ENCODE measurements around the gene VIPR2.
"Not testable (repeated sequence)": the region's sequence is repeated elsewhere in the genome, so short reads cannot be mapped to it uniquely, and the experiment has no call there.

Gene VIPR2

GRCh38 chr7:159103382-159104187 lies 41.1 kb downstream of the VIPR2 start:
- no peak for DNase-seq

GRCh38 chr7:159102681-159103381 lies 41.8 kb downstream of the VIPR2 start:
- DNase-seq: no peak

DNA sequence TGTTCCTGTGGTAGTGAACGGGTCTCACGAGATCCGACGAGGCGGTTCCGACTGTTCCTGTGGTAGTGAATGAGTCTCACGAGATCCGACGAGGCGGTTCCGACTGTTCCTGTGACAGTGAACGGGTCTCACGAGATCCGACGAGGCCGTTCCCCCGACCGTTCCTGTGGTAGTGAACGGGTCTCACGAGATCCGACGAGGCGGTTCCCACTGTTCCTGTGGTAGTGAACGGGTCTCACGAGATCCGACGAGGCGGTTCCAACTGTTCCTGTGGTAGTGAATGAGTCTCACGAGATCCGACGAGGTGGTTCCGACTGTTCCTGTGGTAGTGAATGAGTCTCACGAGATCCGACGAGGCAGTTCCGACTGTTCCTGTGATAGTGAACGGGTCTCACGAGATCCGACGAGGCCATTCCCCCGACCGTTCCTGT lies 43.0 kb downstream of the VIPR2 start:
- not testable (repeated sequence) for DNase-seq

GRCh38 chr7:159101083-159101395 lies 43.6 kb downstream of the VIPR2 start:
- not testable (repeated sequence) for DNase-seq

- DNase-seq: not testable (repeated sequence)
Observed at GRCh38 chr7:159100281-159101082, 44.2 kb downstream of the VIPR2 start.

DNA sequence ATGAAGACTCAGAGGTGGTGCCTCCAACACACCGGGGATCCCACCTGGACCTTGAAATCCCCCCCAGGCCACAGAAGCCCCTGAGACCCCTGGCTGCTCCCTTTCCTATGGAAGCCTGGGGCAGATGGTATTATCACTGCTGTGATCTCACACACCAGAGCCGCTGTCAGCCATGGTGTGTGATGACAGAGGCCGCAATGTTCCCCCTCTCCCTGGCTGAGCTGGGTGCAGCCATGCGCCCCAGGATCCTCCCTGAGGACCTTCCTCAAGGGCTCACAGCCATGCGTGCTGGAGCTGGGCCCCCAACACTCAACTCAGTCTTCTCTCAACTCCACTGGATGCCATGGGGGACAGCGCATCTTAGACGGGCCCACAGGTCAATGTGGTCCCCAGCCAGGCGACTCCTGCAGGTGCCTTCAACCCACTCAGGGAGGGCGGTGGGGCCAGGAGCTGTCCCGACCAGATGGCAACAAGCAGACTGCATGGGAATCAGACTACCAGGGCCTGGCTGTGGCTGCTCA lies 44.9 kb downstream of the VIPR2 start:
- no peak for DNase-seq

DNA sequence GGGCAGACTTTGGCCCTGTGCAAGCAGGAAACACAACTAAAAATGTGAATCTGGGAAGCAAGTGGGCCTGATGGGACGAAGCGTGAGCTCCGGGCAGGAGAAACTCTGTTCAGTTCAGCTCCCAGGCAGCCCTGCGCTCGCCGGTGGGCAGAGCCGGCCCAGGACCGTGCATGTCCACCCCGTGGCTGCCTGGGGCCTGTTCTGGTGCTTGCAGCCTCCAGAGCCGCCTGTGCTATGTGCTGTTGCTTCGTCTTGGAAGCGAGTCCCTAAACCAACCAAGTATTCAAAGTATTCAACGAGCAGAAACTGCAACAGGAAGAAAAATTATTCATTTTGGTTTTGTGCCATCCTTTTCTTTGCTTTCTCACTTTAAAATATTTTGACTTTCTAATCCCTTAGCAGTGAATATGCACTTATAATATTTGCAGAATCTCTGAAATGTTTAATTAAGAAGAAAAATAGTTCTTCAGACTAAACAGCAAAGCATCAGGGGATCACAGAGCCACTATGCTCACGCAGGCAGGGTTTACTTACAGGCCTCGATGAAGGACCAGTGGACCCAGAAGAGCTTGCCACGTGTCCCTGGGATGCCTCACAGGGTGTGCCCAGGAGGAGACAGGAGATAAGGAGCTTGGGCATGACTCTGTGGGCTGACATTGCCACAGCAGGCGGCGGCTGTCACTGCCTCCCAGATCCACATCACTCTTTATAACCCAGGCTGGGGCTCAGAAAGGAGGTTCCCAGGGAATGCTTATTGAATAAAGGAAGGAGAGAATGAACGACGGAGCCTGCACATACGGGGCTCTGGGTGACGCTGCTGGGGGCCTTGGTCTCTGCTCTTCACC lies 45.6 kb downstream of the VIPR2 start:
- no peak for DNase-seq

DNA sequence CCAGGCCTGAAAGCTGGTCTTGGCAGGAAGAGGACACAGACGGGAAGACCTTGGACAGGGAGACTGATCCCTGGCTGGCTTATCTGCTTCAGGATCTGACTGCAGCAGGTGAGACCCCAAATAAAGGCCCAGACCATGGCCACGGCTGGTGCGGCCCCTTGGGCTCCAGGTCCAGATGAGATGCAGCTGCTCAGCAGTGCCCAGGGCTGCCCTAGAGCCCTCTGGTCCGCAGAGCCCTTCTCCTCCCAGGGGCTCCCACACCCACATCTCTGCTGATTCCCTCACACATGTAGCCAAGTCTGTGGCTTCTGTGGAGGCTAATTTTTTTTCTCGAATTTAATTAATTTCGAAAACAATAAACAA lies 46.3 kb downstream of the VIPR2 start:
- no peak for DNase-seq

DNA sequence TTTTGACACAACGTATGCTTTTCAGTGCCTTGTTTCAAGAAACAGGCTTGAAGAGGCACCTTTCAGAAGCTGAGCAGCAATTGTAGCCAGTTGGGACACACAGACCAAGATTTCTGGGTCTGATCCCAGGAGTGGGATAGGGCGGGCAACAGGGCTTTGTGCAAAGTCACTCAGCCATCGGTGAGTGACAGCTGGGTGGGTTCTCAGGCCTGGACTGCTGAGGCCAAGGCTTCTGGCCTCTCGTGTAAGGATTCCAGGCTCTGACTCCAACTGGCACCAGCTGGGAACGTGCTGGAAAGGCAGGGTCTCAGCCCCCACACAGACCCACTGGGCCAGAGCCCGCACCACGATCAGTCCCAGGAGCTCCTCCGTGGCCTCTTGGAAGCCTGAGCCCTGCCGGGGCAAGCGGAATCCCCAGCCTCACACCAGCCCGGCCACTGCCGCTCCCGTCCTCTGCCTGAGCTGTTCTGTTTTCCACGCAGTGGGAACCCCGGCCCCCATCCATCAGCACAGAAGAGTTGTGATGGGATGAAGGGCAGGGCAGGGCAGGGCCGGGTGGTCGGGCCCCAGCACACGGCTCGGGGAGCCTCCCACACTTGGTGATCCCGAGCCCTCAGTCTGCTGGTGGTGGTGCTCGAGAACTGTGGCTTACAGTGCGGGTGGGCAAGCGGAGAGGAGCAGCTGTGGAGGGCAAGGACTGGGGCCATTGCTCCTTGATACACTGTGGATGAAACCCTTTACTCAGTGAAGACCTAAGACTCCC lies 46.8 kb downstream of the VIPR2 start:
- DNase-seq: no peak

- DNase-seq: no peak
Observed at GRCh38 chr7:159096736-159097581, 47.7 kb downstream of the VIPR2 start.

- no peak for DNase-seq
Observed at GRCh38 chr7:159095979-159096411, 48.7 kb downstream of the VIPR2 start.

DNA sequence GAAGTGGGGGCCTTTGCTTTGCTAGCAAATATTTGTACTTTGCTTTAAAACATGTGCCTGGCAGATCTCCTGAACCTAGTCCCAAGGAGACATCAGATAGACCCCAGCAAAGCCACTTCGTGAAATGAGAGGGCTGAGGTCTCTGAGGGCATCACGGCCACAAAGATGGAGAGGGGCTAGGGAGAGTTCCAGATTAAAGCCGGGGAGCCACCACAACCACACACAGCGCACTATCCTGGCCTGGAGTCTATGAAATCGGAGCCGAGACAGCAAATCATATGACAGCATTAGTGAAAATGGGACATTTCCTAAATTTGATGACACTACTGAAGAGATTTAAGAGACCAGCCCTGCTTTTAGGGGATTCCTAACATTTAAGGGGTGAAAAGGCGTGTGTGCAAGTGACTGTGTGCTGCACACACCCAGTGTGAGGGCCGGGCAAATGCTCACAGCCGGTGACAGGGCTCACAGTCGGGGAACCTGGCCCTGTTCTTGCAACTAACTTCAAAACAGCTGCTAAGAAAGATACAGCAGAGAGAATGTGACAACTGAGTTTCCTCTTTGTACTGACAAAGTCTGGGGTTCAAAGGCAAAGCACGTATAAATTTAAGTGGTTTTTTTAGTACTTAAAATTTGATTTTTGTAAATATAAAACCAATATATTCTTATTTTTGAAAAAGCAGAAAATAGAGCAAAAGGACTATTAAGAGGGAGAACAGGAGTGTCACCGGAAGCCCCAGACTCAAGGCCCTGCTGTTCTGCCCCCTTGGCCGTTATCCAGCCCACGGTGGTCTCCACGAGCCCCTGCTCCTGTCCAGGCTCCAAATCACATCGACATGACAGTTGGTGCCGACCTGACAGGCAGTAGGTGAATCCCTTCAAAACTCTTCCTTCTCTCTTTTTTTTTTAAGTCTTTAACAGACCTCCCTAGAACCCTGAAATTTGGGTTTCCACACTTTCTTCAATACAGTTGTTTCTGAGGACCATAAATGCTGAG lies 49.5 kb downstream of the VIPR2 start:
- DNase-seq: no peak

- DNase-seq: no peak
Observed at GRCh38 chr7:159094023-159094740, 50.5 kb downstream of the VIPR2 start.

DNA sequence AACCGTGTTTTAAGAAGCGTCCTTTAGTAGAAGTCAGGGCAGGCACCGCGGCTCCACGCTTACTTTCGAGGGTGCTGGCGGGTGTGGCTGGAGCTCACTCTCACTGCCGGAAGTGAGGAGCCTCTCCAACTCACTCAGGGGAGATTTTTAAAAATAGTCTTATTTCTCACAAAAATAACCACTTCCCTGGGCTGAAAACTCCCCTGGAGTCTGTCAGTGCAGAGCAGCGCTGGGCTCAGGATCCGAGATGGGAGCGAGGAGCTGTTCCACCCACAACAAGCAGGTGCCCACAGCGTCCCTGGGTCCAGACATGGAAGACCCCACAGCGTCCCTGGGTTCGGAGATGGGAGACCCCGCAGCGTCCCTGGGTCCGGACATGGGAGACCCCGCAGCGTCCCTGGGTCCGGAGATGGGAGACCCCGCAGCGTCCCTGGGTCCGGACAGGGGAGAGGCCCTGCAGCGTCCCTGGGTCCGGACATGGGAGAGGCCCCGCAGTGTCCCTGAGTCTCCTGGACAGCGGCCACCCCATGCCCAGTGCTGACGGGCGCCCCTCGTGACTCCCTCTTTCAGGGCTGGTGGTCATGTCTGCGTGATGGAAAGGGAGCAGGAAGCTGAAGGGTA lies 51.2 kb downstream of the VIPR2 start:
- DNase-seq: no peak

DNA sequence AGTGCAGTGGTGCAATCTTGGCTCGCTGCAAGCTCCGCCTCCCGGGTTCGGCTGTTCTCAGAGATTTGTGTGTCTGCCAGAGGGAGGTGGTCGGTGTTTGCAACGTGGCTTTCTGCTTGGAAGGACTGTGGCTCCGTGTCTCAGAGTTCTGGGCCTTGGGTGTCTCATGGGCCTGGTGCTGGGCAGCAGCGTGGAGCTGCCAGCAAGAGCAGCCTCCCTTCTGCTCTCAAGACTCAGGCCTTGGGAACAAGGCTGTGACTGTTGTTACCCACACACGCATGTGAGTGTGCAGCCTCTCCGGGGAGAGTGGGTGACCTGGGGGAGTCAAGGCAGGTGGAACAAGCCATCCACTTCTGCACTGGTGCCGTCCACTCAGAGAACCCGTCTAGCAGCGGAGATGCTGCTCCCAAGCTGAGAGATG lies 52.0 kb downstream of the VIPR2 start:
- DNase-seq: no peak

DNA sequence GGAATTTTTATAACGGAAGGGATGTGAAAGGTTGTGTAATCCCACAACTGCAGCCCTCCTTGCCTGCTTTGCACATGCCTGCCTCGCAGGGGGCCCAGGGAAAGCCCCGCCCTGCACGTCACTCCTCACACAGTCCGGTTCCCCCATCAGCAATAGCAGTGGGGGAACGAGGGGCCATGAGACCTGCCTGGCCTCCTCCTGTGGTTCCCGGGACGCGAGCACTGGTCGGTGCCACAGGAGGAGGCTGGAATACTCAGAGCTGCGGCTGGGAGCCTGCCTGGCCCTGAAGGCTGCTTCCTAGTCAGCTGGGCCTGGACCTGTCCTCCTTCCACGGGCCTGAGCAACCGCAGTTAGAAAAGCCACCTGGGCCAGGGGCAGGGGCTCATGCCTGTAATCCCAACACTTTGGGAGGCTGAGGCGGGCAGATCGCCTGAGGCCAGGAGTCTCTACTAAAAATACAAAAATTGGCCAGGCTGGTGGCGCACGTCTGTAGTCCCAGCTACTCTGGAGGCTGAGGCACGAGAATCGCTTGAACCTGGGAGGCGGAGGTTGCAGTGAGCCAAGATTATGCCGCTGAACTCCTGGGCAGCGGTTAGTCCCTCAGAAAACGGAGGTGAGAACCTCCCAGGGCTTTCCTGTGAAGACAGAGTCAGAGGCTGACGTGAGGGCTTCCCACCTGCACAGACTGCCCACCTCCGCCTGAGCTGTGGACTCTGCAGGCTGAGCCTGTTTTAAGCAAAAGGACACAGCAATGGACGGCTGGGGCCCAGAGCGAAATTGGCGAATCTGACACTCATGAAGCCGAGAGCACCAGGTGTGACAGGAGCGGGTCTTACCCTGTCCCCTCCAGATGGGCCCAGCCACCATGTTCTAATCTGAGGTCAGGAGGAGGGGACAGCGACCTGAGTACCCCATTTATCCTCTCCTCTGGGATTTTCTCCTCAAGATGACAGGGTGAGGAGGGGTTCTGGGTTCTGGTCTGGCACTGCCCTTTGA lies 52.9 kb downstream of the VIPR2 start:
- no peak for DNase-seq

- DNase-seq: no peak
Observed at GRCh38 chr7:159091041-159091440, 53.6 kb downstream of the VIPR2 start.
